Limb (tissue), 2 donors: ENCODE results near the gene DDIT3.
"Not testable (repeated sequence)": the region's sequence is repeated elsewhere in the genome, so short reads cannot be mapped to it uniquely, and the experiment has no call there.

ENCODE experiments used
- DNase-seq, 2 donors: peaks; one replicate each; pipeline ENCODE4 v3.0.0-alpha.2; 2016; ENCODE audit errors: extremely low spot score in 2 of 2

DDIT3 gene

GRCh38 chr12:57513677-57514076 lies 6.6 kb downstream of the DDIT3 start:
- not testable (repeated sequence) for DNase-seq

GRCh38 chr12:57513266-57513665 lies 7.0 kb downstream of the DDIT3 start:
- no peak for DNase-seq

GRCh38 chr12:57512665-57513064 lies 7.6 kb downstream of the DDIT3 start:
- no peak for DNase-seq

GRCh38 chr12:57511588-57512325 lies 8.6 kb downstream of the DDIT3 start:
- no peak for DNase-seq

- DNase-seq, result no peak
Measured at GRCh38 chr12:57511161-57511560, 9.2 kb downstream of the DDIT3 start.

- not testable (repeated sequence) for DNase-seq
Measured at GRCh38 chr12:57507796-57508195, 12.5 kb downstream of the DDIT3 start.

- not testable (repeated sequence) for DNase-seq
Measured at GRCh38 chr12:57506541-57506940, 13.8 kb downstream of the DDIT3 start.

GRCh38 chr12:57502311-57502969 lies 17.9 kb downstream of the DDIT3 start:
- DNase-seq, result not testable (repeated sequence)

- DNase-seq, result no peak
Measured at GRCh38 chr12:57500213-57500612, 20.1 kb downstream of the DDIT3 start.

GRCh38 chr12:57498571-57498970 lies 21.7 kb downstream of the DDIT3 start:
- DNase-seq, result no peak

- no peak for DNase-seq
Measured at GRCh38 chr12:57498132-57498502, 22.2 kb downstream of the DDIT3 start.

- no peak for DNase-seq
Measured at GRCh38 chr12:57497223-57498131, 22.8 kb downstream of the DDIT3 start.

GRCh38 chr12:57496822-57497221 lies 23.5 kb downstream of the DDIT3 start:
- DNase-seq, result no peak

- DNase-seq, result not testable (repeated sequence)
Measured at GRCh38 chr12:57495051-57495701, 25.1 kb downstream of the DDIT3 start.

- DNase-seq, result no peak
Measured at GRCh38 chr12:57491393-57492280, 28.7 kb downstream of the DDIT3 start.

GRCh38 chr12:57490126-57490525 lies 30.2 kb downstream of the DDIT3 start:
- DNase-seq, result no peak

- no peak for DNase-seq
Measured at GRCh38 chr12:57489157-57489641, 31.1 kb downstream of the DDIT3 start.

GRCh38 chr12:57488402-57489156 lies 31.7 kb downstream of the DDIT3 start:
- no peak for DNase-seq

GRCh38 chr12:57487597-57488401 lies 32.5 kb downstream of the DDIT3 start, which contains the start of gene MARS1:
Gene MARS1 (plus strand): TSS chr12:57488068. CDS start chr12:57488091, 23 bp downstream.
- DNase-seq, result peak; percentile 91 to 98
